ENCODE measurements around the gene SLC16A12.

GRCh38 chr10:89534826-89535166 lies 598 bp downstream of the SLC16A12 start:
- TF ChIP-seq JUNB (CRISPR knock-in tag; IDR thresholded peaks at IDR 0.05; ENCODE audit: borderline replicate concordance) (no peak), TBL1XR1 (IDR thresholded peaks at IDR 0.05; ENCODE audit: borderline replicate concordance, low read length, partially characterized antibody) (no peak), EZH2 (conservative IDR thresholded peaks at IDR 0.05; ENCODE audit: low read depth, low read length) (no peak), NBN (conservative IDR thresholded peaks at IDR 0.05) (no peak), CTCF (CRISPR knock-in tag; IDR thresholded peaks at IDR 0.05) (no peak), POLR2AphosphoS2 (IDR thresholded peaks at IDR 0.05; ENCODE audit: low read depth, low read length) (no peak), ZFYVE20 (CRISPR knock-in tag; IDR thresholded peaks at IDR 0.05; ENCODE audit: borderline replicate concordance, low read depth) (no peak), MXI1 (IDR thresholded peaks at IDR 0.05; ENCODE audit: borderline replicate concordance, low read depth, low read length) (no peak), RFX5 (IDR thresholded peaks at IDR 0.05; ENCODE audit: low read depth, low read length) (no peak), ZNF18 (CRISPR knock-in tag; IDR thresholded peaks at IDR 0.05; ENCODE audit: insufficient replicate concordance) (no peak), SIN3A (IDR thresholded peaks at IDR 0.05; ENCODE audit: borderline replicate concordance, low read depth, low read length) (no peak), JDP2 (CRISPR knock-in tag; IDR thresholded peaks at IDR 0.05; ENCODE audit: borderline replicate concordance) (no peak)
- TF ChIP-seq, protein P1, sequence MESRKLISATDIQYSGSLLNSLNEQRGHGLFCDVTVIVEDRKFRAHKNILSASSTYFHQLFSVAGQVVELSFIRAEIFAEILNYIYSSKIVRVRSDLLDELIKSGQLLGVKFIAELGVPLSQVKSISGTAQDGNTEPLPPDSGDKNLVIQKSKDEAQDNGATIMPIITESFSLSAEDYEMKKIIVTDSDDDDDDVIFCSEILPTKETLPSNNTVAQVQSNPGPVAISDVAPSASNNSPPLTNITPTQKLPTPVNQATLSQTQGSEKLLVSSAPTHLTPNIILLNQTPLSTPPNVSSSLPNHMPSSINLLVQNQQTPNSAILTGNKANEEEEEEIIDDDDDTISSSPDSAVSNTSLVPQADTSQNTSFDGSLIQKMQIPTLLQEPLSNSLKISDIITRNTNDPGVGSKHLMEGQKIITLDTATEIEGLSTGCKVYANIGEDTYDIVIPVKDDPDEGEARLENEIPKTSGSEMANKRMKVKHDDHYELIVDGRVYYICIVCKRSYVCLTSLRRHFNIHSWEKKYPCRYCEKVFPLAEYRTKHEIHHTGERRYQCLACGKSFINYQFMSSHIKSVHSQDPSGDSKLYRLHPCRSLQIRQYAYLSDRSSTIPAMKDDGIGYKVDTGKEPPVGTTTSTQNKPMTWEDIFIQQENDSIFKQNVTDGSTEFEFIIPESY (CRISPR knock-in tag; IDR thresholded peaks at IDR 0.05): no peak
- TF ChIP-seq, protein P2, sequence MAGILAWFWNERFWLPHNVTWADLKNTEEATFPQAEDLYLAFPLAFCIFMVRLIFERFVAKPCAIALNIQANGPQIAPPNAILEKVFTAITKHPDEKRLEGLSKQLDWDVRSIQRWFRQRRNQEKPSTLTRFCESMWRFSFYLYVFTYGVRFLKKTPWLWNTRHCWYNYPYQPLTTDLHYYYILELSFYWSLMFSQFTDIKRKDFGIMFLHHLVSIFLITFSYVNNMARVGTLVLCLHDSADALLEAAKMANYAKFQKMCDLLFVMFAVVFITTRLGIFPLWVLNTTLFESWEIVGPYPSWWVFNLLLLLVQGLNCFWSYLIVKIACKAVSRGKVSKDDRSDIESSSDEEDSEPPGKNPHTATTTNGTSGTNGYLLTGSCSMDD (CRISPR knock-in tag; IDR thresholded peaks at IDR 0.05): no peak
